C4-2B (cell line): ENCODE results near the gene PDE4B.

Experiments used
- ZFX ChIP-seq: fragments of 450-650 bp; IDR thresholded peaks from 2 replicates; pipeline ENCODE4 v1.6.1; 2017
- TF ChIP-seq, protein P1 (sequence below): fragments of 450-650 bp; conservative IDR thresholded peaks from 2 replicates; pipeline ENCODE4 v1.5.1; 2017; ENCODE audit warnings: mild to moderate bottlenecking

DNA sequence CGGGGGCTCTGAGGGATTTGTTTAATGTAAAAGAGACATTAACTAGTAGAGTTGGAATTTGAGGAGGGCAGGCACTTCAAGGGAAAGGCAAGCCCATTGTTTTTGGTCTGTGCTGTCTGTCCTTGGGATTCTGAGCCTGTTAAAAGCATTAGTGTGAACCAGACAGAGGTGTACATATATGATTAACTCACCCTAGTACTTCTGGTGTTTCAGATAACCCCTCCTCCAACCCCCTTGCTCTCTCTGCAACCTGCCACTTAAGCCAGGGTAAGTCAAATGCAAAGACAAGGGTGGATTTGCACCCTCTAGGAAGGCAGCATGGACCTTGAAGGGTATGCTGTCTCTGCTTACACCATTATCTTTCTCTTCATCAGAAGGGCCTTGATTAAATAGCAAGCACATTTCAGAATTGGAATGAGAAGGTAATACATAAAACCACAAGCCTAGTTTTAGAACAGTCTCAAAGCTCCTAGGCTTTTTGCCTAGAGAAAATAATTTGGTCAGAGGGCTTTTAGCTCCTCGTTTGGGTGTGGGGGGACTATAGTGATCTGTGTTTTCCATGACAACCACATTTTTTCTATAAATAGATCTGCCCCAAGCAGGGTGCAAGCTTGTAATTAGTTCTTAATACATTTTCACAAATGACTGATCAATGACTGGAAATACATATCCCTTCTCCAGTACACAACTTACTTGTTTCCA is 620.6 kb downstream of the PDE4B start:
- TF ChIP-seq, protein P1, sequence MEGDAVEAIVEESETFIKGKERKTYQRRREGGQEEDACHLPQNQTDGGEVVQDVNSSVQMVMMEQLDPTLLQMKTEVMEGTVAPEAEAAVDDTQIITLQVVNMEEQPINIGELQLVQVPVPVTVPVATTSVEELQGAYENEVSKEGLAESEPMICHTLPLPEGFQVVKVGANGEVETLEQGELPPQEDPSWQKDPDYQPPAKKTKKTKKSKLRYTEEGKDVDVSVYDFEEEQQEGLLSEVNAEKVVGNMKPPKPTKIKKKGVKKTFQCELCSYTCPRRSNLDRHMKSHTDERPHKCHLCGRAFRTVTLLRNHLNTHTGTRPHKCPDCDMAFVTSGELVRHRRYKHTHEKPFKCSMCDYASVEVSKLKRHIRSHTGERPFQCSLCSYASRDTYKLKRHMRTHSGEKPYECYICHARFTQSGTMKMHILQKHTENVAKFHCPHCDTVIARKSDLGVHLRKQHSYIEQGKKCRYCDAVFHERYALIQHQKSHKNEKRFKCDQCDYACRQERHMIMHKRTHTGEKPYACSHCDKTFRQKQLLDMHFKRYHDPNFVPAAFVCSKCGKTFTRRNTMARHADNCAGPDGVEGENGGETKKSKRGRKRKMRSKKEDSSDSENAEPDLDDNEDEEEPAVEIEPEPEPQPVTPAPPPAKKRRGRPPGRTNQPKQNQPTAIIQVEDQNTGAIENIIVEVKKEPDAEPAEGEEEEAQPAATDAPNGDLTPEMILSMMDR = no peak
- no peak for TF ChIP-seq ZFX
